Testis (tissue), 2 donors: ENCODE results near the gene IGHMBP2.

ENCODE experiments used
- POLR2A ChIP-seq: fragments of 450-650 bp; IDR thresholded peaks from one replicate; pipeline ENCODE4 v1.6.1; 2017; ENCODE audit warnings: antibody characterized with exemption, mild to moderate bottlenecking, moderate library complexity
- TF ChIP-seq, protein P1 (sequence below), 3 experiments: fragments of 450-650 bp in 2 of 3; fragments of 200-600 bp in 1 of 3; sonication (generic) in 1 of 3; IDR thresholded peaks; one replicate each; pipeline ENCODE4 v1.5.1; 2016 to 2019; ENCODE audit warnings: antibody characterized with exemption in 3 of 3, mild to moderate bottlenecking in 2 of 3, moderate library complexity in 1 of 3

DNA sequence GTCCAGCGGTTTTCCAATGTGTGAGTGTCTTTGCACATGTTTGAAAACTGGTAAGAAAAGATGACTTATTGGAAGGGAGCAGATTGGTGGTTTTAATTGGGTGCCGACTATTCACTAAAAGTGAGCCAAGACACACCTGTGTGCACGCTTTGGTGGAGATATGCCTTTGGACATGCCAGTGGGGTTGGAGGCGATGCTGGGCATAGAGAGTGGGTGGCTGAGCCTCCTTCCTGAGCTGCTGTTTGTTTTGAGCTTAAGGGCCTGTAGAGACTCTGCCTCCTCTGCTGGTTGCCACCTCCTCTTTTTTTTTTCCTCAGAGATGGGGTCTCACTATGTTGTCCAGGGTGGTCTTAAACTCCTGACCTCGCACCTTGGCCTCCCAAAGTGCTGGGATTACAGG is 9.5 kb downstream of the IGHMBP2 start:
- TF ChIP-seq, protein P1, sequence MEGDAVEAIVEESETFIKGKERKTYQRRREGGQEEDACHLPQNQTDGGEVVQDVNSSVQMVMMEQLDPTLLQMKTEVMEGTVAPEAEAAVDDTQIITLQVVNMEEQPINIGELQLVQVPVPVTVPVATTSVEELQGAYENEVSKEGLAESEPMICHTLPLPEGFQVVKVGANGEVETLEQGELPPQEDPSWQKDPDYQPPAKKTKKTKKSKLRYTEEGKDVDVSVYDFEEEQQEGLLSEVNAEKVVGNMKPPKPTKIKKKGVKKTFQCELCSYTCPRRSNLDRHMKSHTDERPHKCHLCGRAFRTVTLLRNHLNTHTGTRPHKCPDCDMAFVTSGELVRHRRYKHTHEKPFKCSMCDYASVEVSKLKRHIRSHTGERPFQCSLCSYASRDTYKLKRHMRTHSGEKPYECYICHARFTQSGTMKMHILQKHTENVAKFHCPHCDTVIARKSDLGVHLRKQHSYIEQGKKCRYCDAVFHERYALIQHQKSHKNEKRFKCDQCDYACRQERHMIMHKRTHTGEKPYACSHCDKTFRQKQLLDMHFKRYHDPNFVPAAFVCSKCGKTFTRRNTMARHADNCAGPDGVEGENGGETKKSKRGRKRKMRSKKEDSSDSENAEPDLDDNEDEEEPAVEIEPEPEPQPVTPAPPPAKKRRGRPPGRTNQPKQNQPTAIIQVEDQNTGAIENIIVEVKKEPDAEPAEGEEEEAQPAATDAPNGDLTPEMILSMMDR (IDR thresholded peaks at IDR 0.05) = no peak
- no peak for TF ChIP-seq POLR2A
